ENCODE results near the gene MCF2L.

The MCF2L gene

GRCh38 chr13:113083402-113084061 lies 114.5 kb downstream of the MCF2L start:
- peak; percentile 85 for DNase-seq (ENCODE audit: low spot score)

GRCh38 chr13:113084094-113084942 lies 115.3 kb downstream of the MCF2L start:
- DNase-seq (ENCODE audit: low spot score): no peak

- DNase-seq (ENCODE audit: low spot score): peak; percentile 63
These were observed 116.0 kb downstream of the MCF2L start for GRCh38 chr13:113084943-113085540.

- no peak for DNase-seq (ENCODE audit: low spot score)
These were observed 117.2 kb downstream of the MCF2L start for GRCh38 chr13:113086031-113086750.

- DNase-seq (ENCODE audit: low spot score): no peak
These were observed 118.2 kb downstream of the MCF2L start for GRCh38 chr13:113086991-113087922.

GRCh38 chr13:113087923-113088690 lies 119.1 kb downstream of the MCF2L start:
- no peak for DNase-seq (ENCODE audit: low spot score)

- DNase-seq (ENCODE audit: low spot score): no peak
These were observed 119.6 kb downstream of the MCF2L start for GRCh38 chr13:113088691-113089020.

GRCh38 chr13:113089693-113090414 lies 120.8 kb downstream of the MCF2L start:
- no peak for DNase-seq (ENCODE audit: low spot score)

- no peak for DNase-seq (ENCODE audit: low spot score)
These were observed 121.4 kb downstream of the MCF2L start for GRCh38 chr13:113090415-113090770.

- no peak for DNase-seq (ENCODE audit: low spot score)
These were observed 121.8 kb downstream of the MCF2L start for GRCh38 chr13:113090806-113091205.

GRCh38 chr13:113091211-113091771 lies 122.3 kb downstream of the MCF2L start:
- no peak for DNase-seq (ENCODE audit: low spot score)

- DNase-seq (ENCODE audit: low spot score): no peak
These were observed 123.1 kb downstream of the MCF2L start for GRCh38 chr13:113091891-113092775.

GRCh38 chr13:113092776-113093579 lies 124.0 kb downstream of the MCF2L start:
- DNase-seq (ENCODE audit: low spot score): peak; percentile 51

- peak; percentile 38 for DNase-seq (ENCODE audit: low spot score)
These were observed 124.8 kb downstream of the MCF2L start for GRCh38 chr13:113093580-113094409.

GRCh38 chr13:113094410-113094800 lies 125.4 kb downstream of the MCF2L start:
- no peak for DNase-seq (ENCODE audit: low spot score)

- no peak for DNase-seq (ENCODE audit: low spot score)
These were observed 126.4 kb downstream of the MCF2L start for GRCh38 chr13:113095146-113096051.
